ENCODE data around the gene TCP11.

DNA sequence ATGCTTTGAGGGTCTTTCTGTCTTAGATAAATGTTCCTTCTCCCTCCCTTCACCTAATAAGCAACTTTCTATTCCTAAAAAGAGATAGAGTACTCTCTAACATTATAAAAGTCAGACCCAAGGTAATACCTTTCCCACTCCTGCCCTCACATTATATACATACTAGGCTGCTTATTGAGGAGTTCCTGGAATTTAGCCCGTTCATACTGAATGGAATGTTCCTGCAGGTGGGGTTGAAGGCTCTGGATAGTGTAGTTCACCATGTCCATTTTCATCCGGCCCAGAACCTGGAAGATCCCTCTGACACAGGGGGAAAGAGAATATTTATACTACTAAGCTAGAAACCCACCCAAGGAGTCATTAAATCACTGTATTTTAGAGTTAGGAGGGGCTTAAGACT is 20.4 kb downstream of the TCP11 start:
- TF ChIP-seq CTCF (IDR thresholded peaks at IDR 0.05): no peak
- no peak for TF ChIP-seq POLR2A (IDR thresholded peaks at IDR 0.05)

Measured in right lobe of liver (tissue), 4 donors.